ENCODE data around the gene TBC1D22B. TPM values are rescaled to one million over a fixed set of nuclear protein-coding genes. Genes with fewer than 3 reads are reported as not detected.

TBC1D22B gene
- total and polyA plus RNA-seq, 2 donors (not counting 3 experiments of a cell fraction or from before 2014, with no cell fraction given) = 13.1 to 13.6 TPM

DNA sequence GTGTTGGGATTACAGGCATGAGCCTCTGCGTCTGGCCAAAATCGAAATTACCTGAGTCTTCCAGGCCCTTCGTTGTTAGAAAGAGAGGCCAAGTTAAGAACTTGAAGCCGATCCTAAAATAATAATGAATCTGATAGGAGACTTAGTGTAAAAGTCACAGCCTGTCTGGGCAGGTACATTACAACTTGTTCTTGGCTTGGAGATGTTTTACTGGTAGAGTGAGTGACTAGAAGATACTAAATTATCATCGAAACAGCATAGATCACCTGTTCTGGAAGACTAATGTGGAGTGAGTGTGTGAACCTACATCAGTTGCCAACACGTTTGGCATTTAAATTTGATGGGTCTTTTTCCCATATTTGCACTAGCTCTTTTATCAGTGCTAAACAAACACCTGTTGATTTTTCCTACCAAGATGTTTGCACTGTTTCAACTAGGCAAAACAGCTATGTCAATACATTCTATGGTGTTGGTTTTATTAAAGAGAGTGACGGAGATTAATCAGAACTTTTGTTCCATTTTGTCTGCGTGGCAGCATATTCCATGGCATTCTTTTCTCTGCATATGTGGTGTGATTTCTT is 5.0 kb downstream of the TBC1D22B start:
- H3K4me1 ChIP-seq (ENCODE audit: control insufficient read depth, extremely low read depth, insufficient read depth, low read length) = peaks cover 18% of the 10 kb centered on the region
- FAIRE-seq (no peak), DNase-seq (ENCODE audit: low read depth, low spot score) (no peak)
- H3K79me2 ChIP-seq (ENCODE audit: control insufficient read depth, insufficient read depth, low read length) = peaks cover 67% of the 10 kb centered on the region
- dilution Hi-C loops (cut with MboI; ENCODE audit: extremely low pct_ligation_motif_present, low sequenced_read_pairs) (no loop called here), intact Hi-C loops (cut with micrococcal nuclease) (no loop called here)
- no peaks in the 10 kb centered on the region for H4K20me1 ChIP-seq (replicated peaks; ENCODE audit: control insufficient read depth, extremely low read depth, insufficient read depth, low read length)
- no peaks in the 10 kb centered on the region for H3K36me3 ChIP-seq (ENCODE audit: control insufficient read depth in 2 of 2, extremely low read depth in 1 of 2, insufficient read depth in 2 of 2, low read length in 2 of 2)
- H3K27ac ChIP-seq (ENCODE audit: insufficient read depth, low read depth, low read length) = no peak overlapping the region
- TF ChIP-seq JUN (IDR thresholded peaks at IDR 0.05; ENCODE audit: borderline replicate concordance, insufficient read depth, insufficient read length, low read depth) = no peak
- TF ChIP-seq EZH2 (IDR thresholded peaks at IDR 0.05; ENCODE audit: borderline replicate concordance, low read depth, low read length, severe bottlenecking) = no peak
- no peak for TF ChIP-seq FOS (IDR thresholded peaks at IDR 0.05; ENCODE audit: borderline replicate concordance, insufficient read depth, low read length)
- TF ChIP-seq, protein P1, sequence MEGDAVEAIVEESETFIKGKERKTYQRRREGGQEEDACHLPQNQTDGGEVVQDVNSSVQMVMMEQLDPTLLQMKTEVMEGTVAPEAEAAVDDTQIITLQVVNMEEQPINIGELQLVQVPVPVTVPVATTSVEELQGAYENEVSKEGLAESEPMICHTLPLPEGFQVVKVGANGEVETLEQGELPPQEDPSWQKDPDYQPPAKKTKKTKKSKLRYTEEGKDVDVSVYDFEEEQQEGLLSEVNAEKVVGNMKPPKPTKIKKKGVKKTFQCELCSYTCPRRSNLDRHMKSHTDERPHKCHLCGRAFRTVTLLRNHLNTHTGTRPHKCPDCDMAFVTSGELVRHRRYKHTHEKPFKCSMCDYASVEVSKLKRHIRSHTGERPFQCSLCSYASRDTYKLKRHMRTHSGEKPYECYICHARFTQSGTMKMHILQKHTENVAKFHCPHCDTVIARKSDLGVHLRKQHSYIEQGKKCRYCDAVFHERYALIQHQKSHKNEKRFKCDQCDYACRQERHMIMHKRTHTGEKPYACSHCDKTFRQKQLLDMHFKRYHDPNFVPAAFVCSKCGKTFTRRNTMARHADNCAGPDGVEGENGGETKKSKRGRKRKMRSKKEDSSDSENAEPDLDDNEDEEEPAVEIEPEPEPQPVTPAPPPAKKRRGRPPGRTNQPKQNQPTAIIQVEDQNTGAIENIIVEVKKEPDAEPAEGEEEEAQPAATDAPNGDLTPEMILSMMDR (IDR thresholded peaks at IDR 0.05; ENCODE audit: extremely low read depth in 1 of 2, insufficient read depth in 1 of 2, low read depth in 1 of 2, low read length in 2 of 2) = no peak
- TF ChIP-seq POLR2A (IDR thresholded peaks at IDR 0.05; ENCODE audit: low read depth, low read length) = no peak
- TF ChIP-seq MYC (IDR thresholded peaks at IDR 0.05; ENCODE audit: low read depth, low read length) = no peak
- no peak for TF ChIP-seq GATA2 (IDR thresholded peaks at IDR 0.05; ENCODE audit: insufficient read depth, insufficient read length, low read depth, low read length)
- TF ChIP-seq, protein P2, sequence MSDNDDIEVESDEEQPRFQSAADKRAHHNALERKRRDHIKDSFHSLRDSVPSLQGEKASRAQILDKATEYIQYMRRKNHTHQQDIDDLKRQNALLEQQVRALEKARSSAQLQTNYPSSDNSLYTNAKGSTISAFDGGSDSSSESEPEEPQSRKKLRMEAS (IDR thresholded peaks at IDR 0.05; ENCODE audit: insufficient read depth, insufficient read length) = no peak
- TF ChIP-seq POLR2AphosphoS5 (IDR thresholded peaks at IDR 0.05; ENCODE audit: insufficient read depth, low read depth, low read length) = no peak
- no peak overlapping the region for H3K9ac ChIP-seq (replicated peaks; ENCODE audit: extremely low read depth, insufficient read depth, low read length)
- H3K27me3 ChIP-seq (ENCODE audit: control insufficient read depth in 2 of 2, insufficient read depth in 2 of 2, low read length in 2 of 2) = no peaks in the 10 kb centered on the region
- H3K4me3 ChIP-seq (replicated peaks in 1 of 3; ENCODE audit: insufficient read depth in 1 of 3, low read depth in 1 of 3, low read length in 3 of 3) = no peak overlapping the region
- CTCF ChIA-PET = interaction anchor here (1.0 kb wide), 1 partner anchor 52 kb away, joined by 3 read pairs; no protein-coding TSS in a partner anchor
- no peaks in the 10 kb centered on the region for H3K9me3 ChIP-seq (replicated peaks; ENCODE audit: control insufficient read depth, insufficient read depth, low read length)
- no peaks in the 10 kb centered on the region for H3K9me1 ChIP-seq (replicated peaks; ENCODE audit: control insufficient read depth, extremely low read depth, insufficient read depth, low read length)
- no TSS peak for BruUV-seq (replicated peaks)
- POLR2A ChIA-PET = no interaction called here
- H3K4me2 ChIP-seq (ENCODE audit: insufficient read depth, low read length) = no peak overlapping the region
- H2AFZ ChIP-seq (ENCODE audit: low read depth, low read length) = no peak overlapping the region

Measured in endothelial cell of umbilical vein (primary cell).